Spleen (tissue), 7 donors: ENCODE data around the gene MFAP2.

ENCODE experiments used
- CTCF ChIP-seq, 11 experiments: fragments of 200-600 bp in 7 of 11; fragments of 450-650 bp in 4 of 11; sonication (generic) in 4 of 11; IDR thresholded peaks in 8 of 11; conservative IDR thresholded peaks in 3 of 11; 1 replicate in 7 of 11; 2 replicates in 4 of 11; pipeline versions ENCODE4 v1.4.0 to v1.8.0; 2016 to 2021; ENCODE audit warnings: antibody characterized with exemption in 11 of 11, inconsistent platforms in 4 of 11, mild to moderate bottlenecking in 1 of 11
- POLR2A ChIP-seq, 3 donors: fragments of 450-650 bp; IDR thresholded peaks; one replicate each; pipeline ENCODE4 v1.5.1; 2017; ENCODE audit warnings: antibody characterized with exemption in 3 of 3, mild to moderate bottlenecking in 1 of 3
- POLR2AphosphoS5 ChIP-seq, 3 donors: sonication (generic); formaldehyde crosslinking; IDR thresholded peaks; one replicate each; pipeline ENCODE4 v1.5.1; 2017; ENCODE audit warnings: antibody characterized with exemption in 3 of 3
- donor health status: DM: no; HTN: no; CAD: no; lungs with moderate emphysema.
- donor health status: DM: no; HTN: no; CAD: no.
- donor health status: DM: no; HTN: no; CAD: no.

- TF ChIP-seq POLR2A (IDR thresholded peaks at IDR 0.05) (no peak), CTCF (IDR thresholded peaks at IDR 0.05 in 8 of 11, conservative IDR thresholded peaks at IDR 0.05 in 3 of 11) (no peak), POLR2AphosphoS5 (IDR thresholded peaks at IDR 0.05) (no peak)
Observed at GRCh38 chr1:17023573-17023972, 43.2 kb upstream of the MFAP2 start.
